Measurements from ENCODE around the gene DOCK1.
"Not testable (repeated sequence)": the region's sequence is repeated elsewhere in the genome, so short reads cannot be mapped to it uniquely, and the experiment has no call there.

The DOCK1 gene

GRCh38 chr10:126902157-126902556, 3.1 kb upstream of the DOCK1 start:
- FAIRE-seq: no peak
- peak; percentile 64 for DNase-seq (ENCODE audit: insufficient read length, low spot score)

- DNase-seq (ENCODE audit: insufficient read length, low spot score) (no peak), FAIRE-seq (no peak)
Measured at GRCh38 chr10:126903656-126904360, 1.4 kb upstream of the DOCK1 start.

GRCh38 chr10:126904516-126904817, 761 bp upstream of the DOCK1 start:
- no peak for DNase-seq (ENCODE audit: insufficient read length, low spot score)
- FAIRE-seq: no peak

GRCh38 chr10:126905776-126906703, 812 bp downstream of the DOCK1 start:
- FAIRE-seq (no peak), DNase-seq (ENCODE audit: insufficient read length, low spot score) (no peak)

GRCh38 chr10:126906704-126907422, 1.6 kb downstream of the DOCK1 start:
- no peak for DNase-seq (ENCODE audit: insufficient read length, low spot score)
- no peak for FAIRE-seq

GRCh38 chr10:126907423-126907970, 2.3 kb downstream of the DOCK1 start:
- DNase-seq (ENCODE audit: insufficient read length, low spot score) (no peak), FAIRE-seq (no peak)

GRCh38 chr10:126908225-126908624, 3.0 kb downstream of the DOCK1 start:
- DNase-seq (ENCODE audit: insufficient read length, low spot score) (no peak), FAIRE-seq (no peak)

GRCh38 chr10:126908729-126909128, 3.5 kb downstream of the DOCK1 start:
- DNase-seq (ENCODE audit: insufficient read length, low spot score): no peak
- FAIRE-seq: no peak

- FAIRE-seq (no peak), DNase-seq (ENCODE audit: insufficient read length, low spot score) (no peak)
Measured at GRCh38 chr10:126909147-126909546, 3.9 kb downstream of the DOCK1 start.

- FAIRE-seq: no peak
Measured at GRCh38 chr10:126910196-126910595, 5.0 kb downstream of the DOCK1 start.

GRCh38 chr10:126910798-126911197, 5.6 kb downstream of the DOCK1 start:
- DNase-seq (ENCODE audit: insufficient read length, low spot score) (no peak), FAIRE-seq (no peak)

More at GRCh38 chr10:126910196-126910595, 5.0 kb downstream of the DOCK1 start:
- DNase-seq (ENCODE audit: insufficient read length, low spot score): no peak

GRCh38 chr10:126911301-126911700, 6.1 kb downstream of the DOCK1 start:
- FAIRE-seq: no peak
- DNase-seq (ENCODE audit: insufficient read length, low spot score): no peak

GRCh38 chr10:126913316-126913715, 8.1 kb downstream of the DOCK1 start:
- no peak for DNase-seq (ENCODE audit: insufficient read length, low spot score)
- no peak for FAIRE-seq

GRCh38 chr10:126914561-126914960, 9.3 kb downstream of the DOCK1 start:
- FAIRE-seq (no peak), DNase-seq (ENCODE audit: insufficient read length, low spot score) (no peak)

GRCh38 chr10:126916952-126917351, 11.7 kb downstream of the DOCK1 start:
- not testable (repeated sequence) for DNase-seq (ENCODE audit: insufficient read length, low spot score); FAIRE-seq

GRCh38 chr10:126917375-126917774, 12.1 kb downstream of the DOCK1 start:
- no peak for FAIRE-seq
- no peak for DNase-seq (ENCODE audit: insufficient read length, low spot score)

- no peak for DNase-seq (ENCODE audit: insufficient read length, low spot score)
Measured at GRCh38 chr10:126917975-126918908, 13.0 kb downstream of the DOCK1 start.

GRCh38 chr10:126919426-126919825, 14.2 kb downstream of the DOCK1 start:
- no peak for FAIRE-seq
- no peak for DNase-seq (ENCODE audit: insufficient read length, low spot score)

More at GRCh38 chr10:126917975-126918908, 13.0 kb downstream of the DOCK1 start:
- FAIRE-seq: no peak

GRCh38 chr10:126921162-126921561, 15.9 kb downstream of the DOCK1 start:
- no peak for DNase-seq (ENCODE audit: insufficient read length, low spot score)
- FAIRE-seq: no peak

- DNase-seq (ENCODE audit: insufficient read length, low spot score) (no peak), FAIRE-seq (no peak)
Measured at GRCh38 chr10:126921974-126922525, 16.8 kb downstream of the DOCK1 start.

All from HTR-8/SVneo (cell line).